HepG2 (cell line): ENCODE results near the gene CTNNBL1. TPM values are rescaled to one million over a fixed set of nuclear protein-coding genes. Genes with fewer than 3 reads are reported as not detected.

Experiments used
- ATF7-NPFF ChIP-seq: sonication (generic); formaldehyde crosslinking; IDR thresholded peaks from 2 replicates; pipeline ENCODE4 v1.8.1; 2023; ENCODE audit warnings: mild to moderate bottlenecking, low read depth, missing genetic modification reagents, moderate library complexity
- BCL6 ChIP-seq: IDR thresholded peaks from 2 replicates; pipeline ENCODE4 v1.6.1; 2016; ENCODE audit warnings: missing genetic modification reagents, missing compliant biosample characterization
- ELF1 ChIP-seq: sonication (generic); formaldehyde crosslinking; IDR thresholded peaks from 2 replicates; pipeline ENCODE4 v1.4.0; 2020; ENCODE audit warnings: missing genetic modification reagents
- ESRRA ChIP-seq: sonication (generic); formaldehyde crosslinking; IDR thresholded peaks from 2 replicates; pipeline ENCODE4 v1.5.1; 2020; ENCODE audit warnings: mild to moderate bottlenecking, low read depth, missing genetic modification reagents
- GATAD2A ChIP-seq: IDR thresholded peaks from 2 replicates; pipeline ENCODE4 v1.6.1; 2016
- KDM3A ChIP-seq: IDR thresholded peaks from 2 replicates; pipeline ENCODE4 v1.6.1; 2018; ENCODE audit warnings: low read depth, missing compliant biosample characterization
- KMT2A ChIP-seq: sonication (generic); formaldehyde crosslinking; IDR thresholded peaks from 2 replicates; pipeline ENCODE4 v1.4.0; 2020; ENCODE audit warnings: missing genetic modification reagents
- NAIF1 ChIP-seq: sonication (generic); formaldehyde crosslinking; IDR thresholded peaks from 2 replicates; pipeline ENCODE4 v1.5.0; 2020; ENCODE audit warnings: mild to moderate bottlenecking, missing genetic modification reagents, borderline replicate concordance
- NCOA5 ChIP-seq: sonication (generic); formaldehyde crosslinking; IDR thresholded peaks from 2 replicates; pipeline ENCODE4 v1.4.0; 2020; ENCODE audit warnings: missing genetic modification reagents
- PAF1 ChIP-seq: IDR thresholded peaks from 2 replicates; pipeline ENCODE4 v1.6.1; 2016; ENCODE audit warnings: missing genetic modification reagents, missing compliant biosample characterization
- PLRG1 ChIP-seq: fragments of 450-650 bp; conservative IDR thresholded peaks from 2 replicates; pipeline ENCODE4 v1.6.1; 2016
- POGZ ChIP-seq: sonication (generic); formaldehyde crosslinking; IDR thresholded peaks from 2 replicates; pipeline ENCODE4 v1.4.0; 2020; ENCODE audit warnings: mild to moderate bottlenecking, missing genetic modification reagents
- RAD51 ChIP-seq: fragments of 450-650 bp; IDR thresholded peaks from 2 replicates; pipeline ENCODE4 v1.6.1; 2016; ENCODE audit warnings: borderline replicate concordance
- SAFB2 ChIP-seq: sonication (generic); formaldehyde crosslinking; IDR thresholded peaks from 2 replicates; pipeline ENCODE4 v1.5.1; 2020; ENCODE audit warnings: missing genetic modification reagents, low read depth, mild to moderate bottlenecking, borderline replicate concordance
- SALL1 ChIP-seq: sonication (generic); formaldehyde crosslinking; IDR thresholded peaks from 2 replicates; pipeline ENCODE4 v1.8.0; 2022; ENCODE audit warnings: mild to moderate bottlenecking, missing genetic modification reagents
- SCMH1 ChIP-seq: sonication (generic); formaldehyde crosslinking; IDR thresholded peaks from 2 replicates; pipeline ENCODE4 v1.9.0; 2021; ENCODE audit warnings: missing genetic modification reagents, mild to moderate bottlenecking, borderline replicate concordance
- SP2 ChIP-seq: sonication (generic); formaldehyde crosslinking; IDR thresholded peaks from 2 replicates; pipeline ENCODE4 v1.5.1; 2020; ENCODE audit warnings: mild to moderate bottlenecking, missing genetic modification reagents
- SRSF1 ChIP-seq: fragments of 200-400 bp; formaldehyde crosslinking; optimal IDR thresholded peaks from 2 replicates; pipeline ENCODE3; 2017; ENCODE audit warnings: mild to moderate bottlenecking, low read depth, low read length, moderate library complexity
- XBP1 ChIP-seq: sonication (generic); formaldehyde crosslinking; IDR thresholded peaks from 2 replicates; pipeline ENCODE4 v1.5.0; 2020; ENCODE audit warnings: missing genetic modification reagents
- ZMYM4 ChIP-seq: sonication (generic); formaldehyde crosslinking; IDR thresholded peaks from 2 replicates; pipeline ENCODE4 v1.8.1; 2023; ENCODE audit warnings: mild to moderate bottlenecking, missing genetic modification reagents
- ZNF263 ChIP-seq: sonication (generic); formaldehyde crosslinking; IDR thresholded peaks from 2 replicates; pipeline ENCODE4 v1.4.0; 2020; ENCODE audit warnings: missing genetic modification reagents
- ZNF430 ChIP-seq: sonication (generic); formaldehyde crosslinking; IDR thresholded peaks from 2 replicates; pipeline ENCODE4 v1.9.0; 2021; ENCODE audit warnings: mild to moderate bottlenecking, missing genetic modification reagents
- ZNF598 ChIP-seq: sonication (generic); formaldehyde crosslinking; IDR thresholded peaks from 2 replicates; pipeline ENCODE4 v1.5.1; 2020; ENCODE audit warnings: mild to moderate bottlenecking, missing genetic modification reagents, borderline replicate concordance
- ZNF740 ChIP-seq: sonication (generic); formaldehyde crosslinking; IDR thresholded peaks from 2 replicates; pipeline ENCODE4 v1.4.0; 2020; ENCODE audit warnings: missing genetic modification reagents
- ZNF816 ChIP-seq: sonication (generic); formaldehyde crosslinking; IDR thresholded peaks from 2 replicates; pipeline ENCODE4 v1.8.0; 2022; ENCODE audit warnings: missing genetic modification reagents, mild to moderate bottlenecking, borderline replicate concordance
- ZNF883 ChIP-seq: sonication (generic); formaldehyde crosslinking; IDR thresholded peaks from 2 replicates; pipeline ENCODE4 v1.5.1; 2020; ENCODE audit warnings: mild to moderate bottlenecking, missing genetic modification reagents; ENCODE audit errors: not compliant biosample characterization
- ZSCAN12 ChIP-seq: sonication (generic); formaldehyde crosslinking; IDR thresholded peaks from 2 replicates; pipeline ENCODE4 v1.9.0; 2021; ENCODE audit warnings: mild to moderate bottlenecking, missing genetic modification reagents
- ZUFSP ChIP-seq: sonication (generic); formaldehyde crosslinking; IDR thresholded peaks from 2 replicates; pipeline ENCODE4 v1.9.0; 2021; ENCODE audit warnings: missing genetic modification reagents, mild to moderate bottlenecking, borderline replicate concordance
- polyA plus RNA-seq, 8 experiments: library from polyadenylated mRNA; depleted of rRNA in 3 of 8; stranded (reverse) in 7 of 8; unstranded in 1 of 8; fragments of >200 nt; fragmentation: Illumina TruSeq in 4 of 8; extraction: Trizol in 4 of 8; gene quantifications; 2 replicates each; pipeline versions ENCODE4 v1.2.1 to v1.2.3, GENCODE V29; 2011 to 2016; ENCODE audit warnings: low read depth in 4 of 8, missing spikeins in 1 of 8, mixed read lengths in 1 of 8; ENCODE audit not compliant: insufficient read depth in 1 of 8
- total RNA-seq, 5 experiments: library from RNA; depleted of rRNA; stranded (reverse); fragments of >200 nt; fragmentation: Illumina TruSeq; extraction: Trizol; gene quantifications; 2 replicates each; pipeline ENCODE4 v1.2.3, GENCODE V29; 2016; ENCODE audit warnings: low read depth in 1 of 5
- TF ChIP-seq, protein P1 (sequence below): sonication (generic); formaldehyde crosslinking; IDR thresholded peaks from 2 replicates; pipeline ENCODE4 v1.8.0; 2022; ENCODE audit warnings: missing genetic modification reagents, mild to moderate bottlenecking, inconsistent platforms, borderline replicate concordance

CTNNBL1 gene
- total and polyA plus RNA-seq, 2 of the 13 experiments (the other 11 are each of a cell fraction or from before 2014, with no cell fraction given), result 49.3 to 94.6 TPM

DNA sequence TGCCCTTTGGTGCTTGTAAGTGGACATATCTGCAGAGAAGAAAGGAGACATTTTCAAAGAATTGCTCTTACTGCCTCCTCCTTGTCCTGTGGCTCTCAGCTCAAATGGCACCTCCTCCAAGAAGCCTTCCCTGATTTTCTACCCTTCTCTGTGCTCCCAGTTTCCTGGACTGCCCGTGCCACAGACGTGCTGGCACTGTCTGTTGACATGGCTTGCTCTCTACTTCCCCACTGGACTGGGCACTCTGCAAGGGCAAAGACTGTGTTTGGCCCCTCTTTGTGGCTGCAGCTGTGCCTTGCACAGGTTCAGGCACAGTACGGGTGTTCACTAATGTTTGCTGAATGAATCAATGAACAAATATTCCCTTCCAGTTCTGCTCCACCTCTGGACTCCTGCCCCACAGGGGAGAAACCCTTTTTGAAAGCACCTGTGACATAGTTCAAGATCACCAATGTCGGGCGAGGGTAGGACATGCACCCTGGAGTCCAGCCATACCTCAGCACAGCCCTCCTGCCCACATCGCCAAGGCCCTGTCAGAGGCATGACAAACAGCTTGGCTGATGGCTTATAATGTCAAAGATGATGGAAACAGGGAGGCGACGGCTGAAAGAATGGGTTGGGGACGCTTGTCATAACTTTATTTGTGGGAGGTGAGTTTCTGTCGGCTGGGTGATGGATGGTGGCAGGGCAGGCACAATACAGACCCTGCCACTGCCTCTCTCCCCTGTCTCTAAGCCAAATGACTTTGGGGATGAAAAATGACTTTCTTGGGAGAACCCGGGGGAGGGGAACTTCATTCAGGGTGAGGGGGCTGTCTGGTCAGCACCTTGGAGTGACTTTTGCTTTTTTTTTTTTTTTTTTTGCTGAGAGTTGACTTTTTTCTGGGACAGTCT lies 15.6 kb upstream of the CTNNBL1 start (continued):
- TF ChIP-seq, protein P1, sequence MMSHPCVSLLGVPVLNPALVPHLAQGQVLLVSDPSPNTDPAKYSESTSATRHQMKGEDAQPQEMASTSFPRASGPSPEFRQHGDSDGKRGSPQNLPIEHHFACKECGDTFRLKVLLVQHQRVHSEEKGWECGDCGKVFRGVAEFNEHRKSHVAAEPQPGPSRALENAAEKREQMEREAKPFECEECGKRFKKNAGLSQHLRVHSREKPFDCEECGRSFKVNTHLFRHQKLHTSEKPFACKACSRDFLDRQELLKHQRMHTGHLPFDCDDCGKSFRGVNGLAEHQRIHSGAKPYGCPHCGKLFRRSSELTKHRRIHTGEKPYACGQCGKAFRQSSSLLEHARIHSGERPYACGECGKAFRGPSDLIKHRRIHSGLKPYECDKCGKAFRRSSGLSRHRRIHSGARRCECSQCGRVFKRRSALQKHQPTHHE (CRISPR knock-in tag), result no peak
- TF ChIP-seq POGZ (CRISPR knock-in tag), result peak; percentile 88
- TF ChIP-seq GATAD2A, result 0 out of 2 replicates have a peak, but pooled peaks have one; percentile 27
- no peak for TF ChIP-seq ZNF883 (CRISPR knock-in tag)
- TF ChIP-seq ELF1 (CRISPR knock-in tag), result no peak
- TF ChIP-seq ZUFSP (CRISPR knock-in tag), result no peak
- no peak for TF ChIP-seq ZNF263 (CRISPR knock-in tag)
- TF ChIP-seq ESRRA, result peak; percentile 85; the same call in 1 of the 2 replicates
- TF ChIP-seq NCOA5 (CRISPR knock-in tag), result no peak
- TF ChIP-seq PAF1, result no peak
- TF ChIP-seq BCL6 (CRISPR knock-in tag), result peak; percentile 37
- peak; percentile 49; the same call in 1 of the 2 replicates for TF ChIP-seq ZMYM4 (CRISPR knock-in tag)
- peak; percentile 87 for TF ChIP-seq SALL1
- no peak for TF ChIP-seq PLRG1
- TF ChIP-seq KMT2A (CRISPR knock-in tag), result no peak
- no peak for TF ChIP-seq NAIF1 (CRISPR knock-in tag)
- TF ChIP-seq SP2 (CRISPR knock-in tag), result no peak
- TF ChIP-seq SAFB2 (CRISPR knock-in tag), result no peak
- TF ChIP-seq XBP1 (CRISPR knock-in tag), result no peak
- no peak for TF ChIP-seq RAD51
- no peak for TF ChIP-seq SRSF1
- 0 out of 2 replicates have a peak, but pooled peaks have one; percentile 51 for TF ChIP-seq KDM3A
- TF ChIP-seq ZNF740 (CRISPR knock-in tag), result no peak
- no peak for TF ChIP-seq SCMH1
- no peak for TF ChIP-seq ZNF430 (CRISPR knock-in tag)
- no peak for TF ChIP-seq ATF7-NPFF (CRISPR knock-in tag)
- TF ChIP-seq ZSCAN12 (CRISPR knock-in tag), result no peak
- TF ChIP-seq ZNF816 (CRISPR knock-in tag), result 0 out of 2 replicates have a peak, but pooled peaks have one; percentile 15
- 0 out of 2 replicates have a peak, but pooled peaks have one; percentile 27 for TF ChIP-seq ZNF598 (CRISPR knock-in tag)
